ENCODE results near the gene NFS1. TPM values are rescaled to one million over a fixed set of nuclear protein-coding genes. Genes with fewer than 3 reads are reported as not detected.
"Not testable (repeated sequence)": the region's sequence is repeated elsewhere in the genome, so short reads cannot be mapped to it uniquely, and the experiment has no call there.

NFS1 gene
- total and polyA plus RNA-seq, 2 experiments from 2014 or later, result 38.1 to 48.5 TPM

DNA sequence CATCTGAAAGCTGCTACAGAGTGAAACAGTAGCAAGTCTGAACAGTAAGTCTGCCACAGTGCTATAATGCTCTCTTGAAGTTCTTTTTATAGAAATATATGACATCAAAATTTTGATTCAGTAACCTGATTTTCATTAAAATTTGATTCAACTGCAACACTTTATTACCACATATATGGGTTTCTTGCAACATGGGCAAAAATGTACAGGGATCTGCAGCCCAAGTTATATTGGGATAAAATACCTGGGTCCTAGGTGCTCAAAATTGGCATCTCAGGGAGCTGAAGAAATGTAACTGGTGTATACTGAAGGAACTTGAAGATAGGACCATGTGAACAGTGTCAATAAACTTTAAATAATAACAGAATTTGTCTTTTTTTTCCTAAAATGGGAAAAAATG is 10.9 kb upstream of the NFS1 start:
- Histone ChIP-seq H3K9me3 (ENCODE audit: low read depth) (no peaks in the 10 kb centered on the region), H3K79me2 (peaks cover 92% of the 10 kb centered on the region), H4K20me1 (ENCODE audit: insufficient read depth, poor library complexity, severe bottlenecking) (peaks cover 99% of the 10 kb centered on the region), H3K4me2 (no peak overlapping the region), H3K4me1 (ENCODE audit: insufficient read depth) (no peaks in the 10 kb centered on the region), H3K27ac (no peak overlapping the region), H3K9me2 (replicated peaks; ENCODE audit: insufficient read depth) (no peaks in the 10 kb centered on the region), H3K36me3 (replicated peaks; ENCODE audit: insufficient read depth, low read depth) (peaks cover 3% of the 10 kb centered on the region), H2AFZ (no peak overlapping the region), H3K4me3 (no peak overlapping the region), H3K27me3 (no peaks in the 10 kb centered on the region)
- no peak for DNase-seq (ENCODE audit: low spot score)
- TF ChIP-seq EZH2phosphoT487 (IDR thresholded peaks at IDR 0.05; ENCODE audit: low read depth, severe bottlenecking, unreplicated experiment), result no peak
- no peak for TF ChIP-seq EZH2 (IDR thresholded peaks at IDR 0.05; ENCODE audit: borderline replicate concordance)
- TF ChIP-seq, protein P1, sequence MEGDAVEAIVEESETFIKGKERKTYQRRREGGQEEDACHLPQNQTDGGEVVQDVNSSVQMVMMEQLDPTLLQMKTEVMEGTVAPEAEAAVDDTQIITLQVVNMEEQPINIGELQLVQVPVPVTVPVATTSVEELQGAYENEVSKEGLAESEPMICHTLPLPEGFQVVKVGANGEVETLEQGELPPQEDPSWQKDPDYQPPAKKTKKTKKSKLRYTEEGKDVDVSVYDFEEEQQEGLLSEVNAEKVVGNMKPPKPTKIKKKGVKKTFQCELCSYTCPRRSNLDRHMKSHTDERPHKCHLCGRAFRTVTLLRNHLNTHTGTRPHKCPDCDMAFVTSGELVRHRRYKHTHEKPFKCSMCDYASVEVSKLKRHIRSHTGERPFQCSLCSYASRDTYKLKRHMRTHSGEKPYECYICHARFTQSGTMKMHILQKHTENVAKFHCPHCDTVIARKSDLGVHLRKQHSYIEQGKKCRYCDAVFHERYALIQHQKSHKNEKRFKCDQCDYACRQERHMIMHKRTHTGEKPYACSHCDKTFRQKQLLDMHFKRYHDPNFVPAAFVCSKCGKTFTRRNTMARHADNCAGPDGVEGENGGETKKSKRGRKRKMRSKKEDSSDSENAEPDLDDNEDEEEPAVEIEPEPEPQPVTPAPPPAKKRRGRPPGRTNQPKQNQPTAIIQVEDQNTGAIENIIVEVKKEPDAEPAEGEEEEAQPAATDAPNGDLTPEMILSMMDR (IDR thresholded peaks at IDR 0.05; ENCODE audit: poor library complexity), result no peak

DNA sequence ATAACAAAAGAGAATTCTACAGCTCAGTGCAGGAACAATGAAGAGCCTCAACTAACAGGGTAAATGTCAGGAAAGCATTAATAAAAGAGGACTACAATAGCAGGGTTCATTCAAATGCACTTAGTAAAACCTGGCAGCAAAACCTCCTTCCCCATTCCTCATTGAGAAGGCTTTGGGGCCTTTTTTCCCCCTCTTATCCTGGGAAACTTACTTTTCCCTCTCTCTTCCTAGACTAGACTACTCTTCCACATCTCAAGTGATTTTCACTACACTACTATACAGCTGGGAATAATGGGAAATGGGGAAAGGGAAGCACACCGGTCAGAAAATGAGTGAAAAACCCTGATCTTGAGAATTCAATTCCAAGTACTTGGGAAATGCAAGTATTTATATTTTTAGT is 10.1 kb upstream of the NFS1 start:
- H3K4me1 ChIP-seq (ENCODE audit: insufficient read depth), result no peaks in the 10 kb centered on the region
- WGBS (ENCODE audit: low lambda C conversion rate, missing lambda C conversion rate), result 87% methylated on average over 1 of the region's 1 CpG
- no peak overlapping the region for H3K27ac ChIP-seq
- TF ChIP-seq EZH2phosphoT487 (IDR thresholded peaks at IDR 0.05; ENCODE audit: low read depth, severe bottlenecking, unreplicated experiment) (no peak), EZH2 (IDR thresholded peaks at IDR 0.05; ENCODE audit: borderline replicate concordance) (no peak)
- TF ChIP-seq, protein P1 (IDR thresholded peaks at IDR 0.05; ENCODE audit: poor library complexity), result no peak
- peaks cover 99% of the 10 kb centered on the region for H4K20me1 ChIP-seq (ENCODE audit: insufficient read depth, poor library complexity, severe bottlenecking)
- no peak overlapping the region for H3K4me2 ChIP-seq
- peaks cover 3% of the 10 kb centered on the region for H3K36me3 ChIP-seq (replicated peaks; ENCODE audit: insufficient read depth, low read depth)
- no peaks in the 10 kb centered on the region for H3K27me3 ChIP-seq
- no peaks in the 10 kb centered on the region for H3K9me2 ChIP-seq (replicated peaks; ENCODE audit: insufficient read depth)
- DNase-seq (ENCODE audit: low spot score), result no peak
- H3K4me3 ChIP-seq, result no peak overlapping the region
- no peaks in the 10 kb centered on the region for H3K9me3 ChIP-seq (ENCODE audit: low read depth)
- H2AFZ ChIP-seq, result no peak overlapping the region
- peaks cover 92% of the 10 kb centered on the region for H3K79me2 ChIP-seq

DNA sequence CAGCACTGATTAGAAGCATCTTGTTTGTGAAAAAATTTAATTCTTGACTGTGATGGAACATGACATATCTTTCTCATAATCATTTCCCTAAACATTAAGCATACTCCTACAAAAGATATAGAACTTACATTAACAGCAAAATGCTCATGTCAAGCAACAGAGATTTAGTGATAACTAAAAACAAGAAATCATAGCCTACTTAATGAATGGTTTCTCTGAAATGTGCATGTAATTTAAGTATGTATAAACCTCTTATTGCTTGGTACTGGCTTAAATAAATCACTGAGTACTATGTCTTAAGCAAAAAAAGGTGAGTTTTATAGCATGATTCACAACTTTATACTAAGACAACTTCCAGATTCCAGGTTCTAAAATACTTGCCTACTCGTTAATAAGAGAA is 9.3 kb upstream of the NFS1 start:
- WGBS (ENCODE audit: low lambda C conversion rate, missing lambda C conversion rate), result 92% methylated on average over 1 of the region's 1 CpG
- Histone ChIP-seq H3K9me2 (replicated peaks; ENCODE audit: insufficient read depth) (no peaks in the 10 kb centered on the region), H2AFZ (no peak overlapping the region), H3K4me2 (no peak overlapping the region), H3K36me3 (replicated peaks; ENCODE audit: insufficient read depth, low read depth) (peaks cover 3% of the 10 kb centered on the region), H3K79me2 (peaks cover 87% of the 10 kb centered on the region), H3K27ac (no peak overlapping the region), H4K20me1 (ENCODE audit: insufficient read depth, poor library complexity, severe bottlenecking) (peaks cover 96% of the 10 kb centered on the region), H3K9me3 (ENCODE audit: low read depth) (no peaks in the 10 kb centered on the region), H3K4me3 (no peak overlapping the region), H3K4me1 (ENCODE audit: insufficient read depth) (no peaks in the 10 kb centered on the region), H3K27me3 (no peaks in the 10 kb centered on the region)
- DNase-seq (ENCODE audit: low spot score), result no peak
- TF ChIP-seq EZH2 (IDR thresholded peaks at IDR 0.05; ENCODE audit: borderline replicate concordance) (no peak), EZH2phosphoT487 (IDR thresholded peaks at IDR 0.05; ENCODE audit: low read depth, severe bottlenecking, unreplicated experiment) (no peak)
- TF ChIP-seq, protein P1 (IDR thresholded peaks at IDR 0.05; ENCODE audit: poor library complexity), result no peak

DNA sequence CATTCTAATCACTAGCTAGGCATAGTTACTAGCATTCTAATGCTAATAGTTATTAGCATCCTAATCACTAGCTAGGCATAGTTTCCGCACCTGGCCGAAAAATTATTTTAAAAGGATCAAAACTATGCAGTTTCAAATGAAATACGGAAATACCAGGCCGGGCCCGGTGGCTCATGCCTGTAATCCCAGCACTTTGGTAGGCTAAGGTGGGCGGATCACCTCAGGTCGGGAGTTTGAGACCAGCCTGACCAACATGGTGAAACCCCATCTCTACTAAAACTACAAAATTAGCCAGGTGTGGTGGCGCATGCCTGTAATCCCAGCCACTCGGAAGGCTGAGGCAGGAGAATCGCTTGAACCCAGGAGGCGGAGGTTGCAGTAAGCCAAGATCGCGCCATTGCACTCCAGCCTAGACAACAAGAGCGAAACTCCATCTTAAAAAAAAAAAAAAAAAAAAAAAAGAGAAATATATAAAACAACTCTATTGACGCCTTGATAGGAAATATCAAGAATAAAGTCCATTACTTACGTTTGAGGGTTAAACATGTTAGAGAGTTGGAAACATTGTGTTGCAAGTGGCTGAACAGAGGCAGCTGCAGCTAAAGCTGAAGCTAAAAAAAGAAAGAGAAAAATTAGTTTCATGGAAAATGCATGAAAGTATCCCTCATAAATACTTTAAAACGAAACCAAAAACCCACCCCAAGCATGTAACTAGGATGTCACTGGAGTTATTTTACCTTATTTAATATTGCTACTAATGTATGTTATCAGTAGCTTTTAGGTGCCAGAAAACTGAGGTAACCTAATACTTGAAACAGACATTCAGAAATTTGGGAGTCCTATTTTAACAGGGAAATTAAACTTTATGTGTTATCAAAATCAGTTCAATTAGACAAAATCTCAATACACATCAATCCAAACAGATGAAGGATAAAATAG is 7.7 kb upstream of the NFS1 start:
- not testable (repeated sequence) for DNase-seq (ENCODE audit: low spot score); H3K9me3 ChIP-seq (ENCODE audit: low read depth); H3K4me2 ChIP-seq; H3K4me1 ChIP-seq (ENCODE audit: insufficient read depth); H2AFZ ChIP-seq; H3K27me3 ChIP-seq; H3K9me2 ChIP-seq (replicated peaks; ENCODE audit: insufficient read depth); H3K27ac ChIP-seq; H3K4me3 ChIP-seq; H3K36me3 ChIP-seq (replicated peaks; ENCODE audit: insufficient read depth, low read depth)
- 96% methylated on average over 17 of the region's 17 CpGs for WGBS (ENCODE audit: low lambda C conversion rate, missing lambda C conversion rate)
- peaks cover 82% of the 10 kb centered on the region for H3K79me2 ChIP-seq
- peaks cover 93% of the 10 kb centered on the region for H4K20me1 ChIP-seq (ENCODE audit: insufficient read depth, poor library complexity, severe bottlenecking)

DNA sequence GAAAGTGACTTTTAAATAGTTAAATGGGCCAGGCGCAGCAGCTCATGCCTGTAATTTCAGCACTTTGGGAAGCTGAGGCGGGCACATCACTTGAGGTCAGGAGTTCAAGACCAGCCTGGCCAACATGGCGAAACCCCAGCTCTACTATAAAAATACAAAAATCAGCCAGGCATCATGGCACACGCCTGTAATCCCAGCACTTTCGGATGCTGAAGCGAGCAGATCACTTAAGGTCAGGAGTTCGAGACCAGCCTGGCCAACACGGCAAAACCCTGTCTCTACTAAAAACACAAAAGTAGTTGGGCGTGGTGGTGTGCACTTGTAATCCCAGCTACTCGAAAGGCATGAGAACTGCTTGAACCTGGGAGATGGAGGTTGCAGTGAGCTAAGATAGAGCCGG is 6.7 kb upstream of the NFS1 start:
- 94% methylated on average over 11 of the region's 11 CpGs for WGBS (ENCODE audit: low lambda C conversion rate, missing lambda C conversion rate)
- not testable (repeated sequence) for H3K9me3 ChIP-seq (ENCODE audit: low read depth); H3K27ac ChIP-seq; H3K4me2 ChIP-seq; H3K4me1 ChIP-seq (ENCODE audit: insufficient read depth); H3K9me2 ChIP-seq (replicated peaks; ENCODE audit: insufficient read depth); DNase-seq (ENCODE audit: low spot score); H3K36me3 ChIP-seq (replicated peaks; ENCODE audit: insufficient read depth, low read depth); H2AFZ ChIP-seq; H3K27me3 ChIP-seq; H3K4me3 ChIP-seq
- peaks cover 86% of the 10 kb centered on the region for H4K20me1 ChIP-seq (ENCODE audit: insufficient read depth, poor library complexity, severe bottlenecking)
- H3K79me2 ChIP-seq, result peaks cover 79% of the 10 kb centered on the region
